Lower lobe of right lung (tissue), 2 donors: ENCODE data around the gene ZMYM4. TPM values are rescaled to one million over a fixed set of nuclear protein-coding genes. Genes with fewer than 3 reads are reported as not detected.
A peak's percentile ranks its signal among the peaks of the same experiment; 100 is the strongest.

Source experiments
- ATAC-seq, 2 donors: fragments of 200-7000 bp; cut with Tn5 transposase; one replicate each; pipeline ENCODE4 v1.9.1; 2020 to 2022; ENCODE audit warnings: mild to moderate bottlenecking in 2 of 2, moderate library complexity in 2 of 2
- DNase-seq: peaks from one replicate; pipeline ENCODE4 v3.0.0-alpha.2; 2020
- H3K27ac ChIP-seq: fragments of 200-600 bp; one replicate; pipeline ENCODE4 v1.8.0; 2022
- H3K27me3 ChIP-seq: fragments of 200-600 bp; one replicate; pipeline ENCODE4 v1.8.0; 2022; ENCODE audit warnings: low read depth
- H3K36me3 ChIP-seq: fragments of 200-600 bp; one replicate; pipeline ENCODE4 v1.8.0; 2022; ENCODE audit warnings: mild to moderate bottlenecking
- H3K4me1 ChIP-seq: fragments of 200-600 bp; one replicate; pipeline ENCODE4 v1.8.0; 2022
- H3K4me3 ChIP-seq: fragments of 200-600 bp; one replicate; pipeline ENCODE4 v1.8.0; 2022; ENCODE audit warnings: mild to moderate bottlenecking
- H3K9me3 ChIP-seq: fragments of 200-600 bp; one replicate; pipeline ENCODE4 v1.8.0; 2022
- CTCF ChIP-seq: fragments of 200-600 bp; IDR thresholded peaks from one replicate; pipeline ENCODE4 v1.8.0; 2022; ENCODE audit warnings: antibody characterized with exemption, mild to moderate bottlenecking
- intact Hi-C: fragments of 100-400 bp; cut with DNase I; formaldehyde crosslinking; loops from one replicate; pipeline ENCODE4 v1.11.0; 2022
- total RNA-seq: library from RNA; stranded (reverse); fragmentation: NEBNext Ultra II Directional; extraction: Animal tissue kit (Norgen Biotek cat#: 25700); gene quantifications from one replicate; pipeline ENCODE4 v1.2.1, GENCODE V29; 2021
- donor health status: DM: no; HTN: yes; CAD: no; lungs with severe emphysema.

Gene ZMYM4
- total RNA-seq, 1 donor from 2014 or later = 48.4 TPM

GRCh38 chr1:35297886-35298285, 29.4 kb downstream of the ZMYM4 start:
- no peak overlapping the region for H3K27ac ChIP-seq
- no peak for ATAC-seq

GRCh38 chr1:35298464-35298863, 30.0 kb downstream of the ZMYM4 start:
- DNase-seq (no peak), ATAC-seq (peak; percentile 76 to 78)
- Histone ChIP-seq H3K36me3 (peaks cover 22% of the 10 kb centered on the region), H3K9me3 (no peaks in the 10 kb centered on the region), H3K27me3 (no peaks in the 10 kb centered on the region), H3K4me1 (peaks cover 6% of the 10 kb centered on the region), H3K27ac (no peak overlapping the region), H3K4me3 (no peak overlapping the region)
- intact Hi-C loops = no loop called here
- TF ChIP-seq CTCF = peak; percentile 48

More at GRCh38 chr1:35297886-35298285, 29.4 kb downstream of the ZMYM4 start:
- intact Hi-C loops = no loop called here
- no peak overlapping the region for H3K4me3 ChIP-seq
- H3K36me3 ChIP-seq = peaks cover 27% of the 10 kb centered on the region
- H3K9me3 ChIP-seq = no peaks in the 10 kb centered on the region
- no peaks in the 10 kb centered on the region for H3K27me3 ChIP-seq
- no peak for TF ChIP-seq CTCF
- no peak for DNase-seq
- H3K4me1 ChIP-seq = peaks cover 6% of the 10 kb centered on the region

GRCh38 chr1:35300376-35300775, 31.9 kb downstream of the ZMYM4 start:
- no peak for TF ChIP-seq CTCF
- H3K4me3 ChIP-seq = no peak overlapping the region
- no peaks in the 10 kb centered on the region for H3K27me3 ChIP-seq
- ATAC-seq (no peak), DNase-seq (no peak)
- no peaks in the 10 kb centered on the region for H3K9me3 ChIP-seq
- H3K36me3 ChIP-seq = peaks cover 15% of the 10 kb centered on the region
- H3K27ac ChIP-seq = no peak overlapping the region
- H3K4me1 ChIP-seq = peaks cover 6% of the 10 kb centered on the region
- intact Hi-C loops = no loop called here

DNA sequence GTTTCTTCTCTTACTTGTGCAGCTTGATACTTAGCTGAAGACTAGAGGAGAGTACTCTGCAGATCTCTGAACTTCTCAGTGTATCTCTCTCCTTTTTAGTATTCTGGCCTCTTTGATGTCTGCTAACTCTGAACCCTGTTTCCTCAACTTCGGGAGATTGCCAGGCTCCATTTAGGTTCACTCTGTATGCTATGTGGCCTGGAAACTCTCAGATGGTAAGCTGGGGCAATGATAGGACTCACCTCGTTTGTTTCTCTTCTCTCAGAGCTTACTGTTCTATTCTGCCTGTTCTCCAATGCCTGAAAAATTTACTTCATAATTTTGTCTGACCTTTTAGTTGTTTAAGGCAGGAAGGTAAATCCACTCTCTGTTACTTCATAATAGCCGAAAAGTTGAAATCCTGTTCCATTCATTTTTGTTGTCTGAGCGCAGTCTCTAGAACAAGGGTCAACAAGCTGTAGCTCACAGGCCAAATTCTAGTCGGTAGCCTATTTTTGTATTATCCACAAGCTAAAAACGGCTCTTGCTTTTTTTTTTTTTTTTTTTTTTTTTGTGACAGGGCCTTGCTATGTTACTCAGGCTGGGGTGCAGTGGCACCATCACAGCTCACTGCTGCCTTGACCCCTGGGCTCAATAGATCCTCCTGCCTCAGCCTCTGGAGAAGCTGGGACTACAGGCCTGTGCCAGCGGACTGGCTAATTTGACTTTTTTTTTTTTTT, 33.3 kb downstream of the ZMYM4 start:
- Histone ChIP-seq H3K4me1 (peaks cover 6% of the 10 kb centered on the region), H3K27ac (no peak overlapping the region), H3K27me3 (no peaks in the 10 kb centered on the region), H3K4me3 (no peak overlapping the region), H3K36me3 (peaks cover 18% of the 10 kb centered on the region), H3K9me3 (no peaks in the 10 kb centered on the region)
- no peak for TF ChIP-seq CTCF
- no peak for DNase-seq
- intact Hi-C loops = no loop called here
- no peak for ATAC-seq

DNA sequence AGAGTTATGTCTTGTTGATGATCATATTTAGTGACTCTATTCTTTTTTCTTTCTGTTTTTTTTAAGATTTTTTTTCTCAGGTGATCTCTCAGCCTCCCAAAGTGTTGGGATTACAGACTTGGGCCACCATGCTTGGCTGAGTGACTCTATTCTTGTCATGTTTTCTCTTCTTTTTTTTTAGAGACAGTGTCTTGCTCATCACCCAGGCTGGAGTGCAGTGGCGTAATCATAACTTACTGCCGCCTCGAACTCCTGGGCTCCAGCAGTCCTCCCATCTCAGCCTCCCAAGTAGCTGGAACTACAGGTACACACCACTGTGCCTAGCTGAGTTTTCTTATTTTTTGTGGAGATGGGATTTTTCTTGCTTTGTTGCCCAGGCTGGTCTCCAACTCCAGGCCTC, 36.9 kb downstream of the ZMYM4 start:
- no peak for TF ChIP-seq CTCF
- intact Hi-C loops = no loop called here
- Histone ChIP-seq H3K36me3 (peaks cover 13% of the 10 kb centered on the region), H3K27me3 (no peaks in the 10 kb centered on the region), H3K27ac (no peak overlapping the region), H3K9me3 (no peaks in the 10 kb centered on the region), H3K4me1 (no peaks in the 10 kb centered on the region), H3K4me3 (no peak overlapping the region)
- ATAC-seq (no peak), DNase-seq (no peak)
